ENCODE results near the gene FAM53A. TPM values are rescaled to one million over a fixed set of nuclear protein-coding genes. Genes with fewer than 3 reads are reported as not detected.

FAM53A gene
- total and polyA plus RNA-seq, 2 of the 13 experiments (the other 11 are each of a cell fraction or from before 2014, with no cell fraction given) = 0.48 to 1.1 TPM

GRCh38 chr4:1723131-1723801 is 39.2 kb upstream of the FAM53A start:
- Histone ChIP-seq H3K36me3 (replicated peaks in 1 of 2; ENCODE audit: control insufficient read depth in 1 of 2, insufficient read depth in 2 of 2, low read length in 2 of 2) (peaks cover 8 to 39% of the 10 kb centered on the region in 2 experiments; a peak in 4 of 5 replicates), H3K27ac (ENCODE audit: extremely low read length, insufficient read depth, low read length) (no peak overlapping the region), H3K27me3 (ENCODE audit: control insufficient read depth in 1 of 2, insufficient read depth in 2 of 2, low read length in 2 of 2) (no peaks in the 10 kb centered on the region), H3K4me2 (ENCODE audit: low read depth, low read length) (peak overlapping the region; percentile 94), H3K9ac (ENCODE audit: insufficient read depth, low read depth, low read length) (peak overlapping the region; percentile 80), H3K4me3 (replicated peaks in 1 of 3; ENCODE audit: insufficient read depth in 1 of 3, low read depth in 2 of 3, low read length in 3 of 3) (peak overlapping the region; percentile 86 to 94 (median 92); a peak in 4 of 6 replicates), H3K9me3 (ENCODE audit: low read length) (no peaks in the 10 kb centered on the region), H3K4me1 (ENCODE audit: insufficient read depth, low read length) (peaks cover 45% of the 10 kb centered on the region), H2AFZ (ENCODE audit: low read length) (no peak overlapping the region), H4K20me1 (ENCODE audit: insufficient read depth, low read length) (peaks cover 3% of the 10 kb centered on the region; the same call in 1 of the 2 replicates), H3K79me2 (ENCODE audit: insufficient read depth, low read length) (peaks cover 33% of the 10 kb centered on the region)
- ATAC-seq (no peak), DNase-seq (ENCODE audit: low spot score) (no peak), FAIRE-seq (no peak)
- CTCF ChIA-PET (ENCODE audit: low intra/inter-chr PET ratio, low total read pairs) = interaction anchor here (0.9 kb wide), 1 partner anchor 30 kb away, joined by 3 read pairs; no protein-coding TSS in a partner anchor
- POLR2A ChIA-PET = interaction anchor here (0.7 to 3.3 kb wide), 2 partner anchors 11 to 30 kb away, joined by 3 to 31 read pairs; partner anchors contain the start of gene SLBP
- intact Hi-C loops (cut with micrococcal nuclease; ENCODE audit: unreplicated experiment) = no loop called here
- WGBS (ENCODE audit: low lambda C conversion rate) = 87% methylated on average over 12 of the region's 12 CpGs
- BruUV-seq (replicated peaks) = TSS peak; percentile 41
- no peak for TF ChIP-seq ZNF652 (CRISPR knock-in tag; IDR thresholded peaks at IDR 0.05; ENCODE audit: borderline replicate concordance, low read depth)
- TF ChIP-seq HNF4G (IDR thresholded peaks at IDR 0.05; ENCODE audit: borderline replicate concordance, low read depth, low read length) = no peak
- no peak for TF ChIP-seq HNF4G (CRISPR knock-in tag; IDR thresholded peaks at IDR 0.05; ENCODE audit: borderline replicate concordance, low read depth)
- TF ChIP-seq ARHGAP35 (CRISPR knock-in tag; IDR thresholded peaks at IDR 0.05; ENCODE audit: borderline replicate concordance) = no peak
- TF ChIP-seq TFAP4 (IDR thresholded peaks at IDR 0.05; ENCODE audit: borderline replicate concordance, low read depth) = no peak
- no peak for TF ChIP-seq ZBTB4 (CRISPR knock-in tag; IDR thresholded peaks at IDR 0.05; ENCODE audit: borderline replicate concordance)
- TF ChIP-seq IRF1 (CRISPR knock-in tag; IDR thresholded peaks at IDR 0.05; ENCODE audit: low read depth) = no peak
- no peak for TF ChIP-seq WIZ (CRISPR knock-in tag; IDR thresholded peaks at IDR 0.05)
- TF ChIP-seq MYPOP (CRISPR knock-in tag; IDR thresholded peaks at IDR 0.05) = no peak
- no peak for TF ChIP-seq RFX1 (IDR thresholded peaks at IDR 0.05)
- no peak for TF ChIP-seq ZNF296 (CRISPR knock-in tag; conservative IDR thresholded peaks at IDR 0.05)
- no peak for TF ChIP-seq ZNF879 (CRISPR knock-in tag; IDR thresholded peaks at IDR 0.05)
- no peak for TF ChIP-seq AKAP8 (CRISPR knock-in tag; IDR thresholded peaks at IDR 0.05)
- TF ChIP-seq ZNF703 (CRISPR knock-in tag; IDR thresholded peaks at IDR 0.05; ENCODE audit: borderline replicate concordance) = no peak
- no peak for TF ChIP-seq FOXK2 (IDR thresholded peaks at IDR 0.05)
- TF ChIP-seq GATA4 (IDR thresholded peaks at IDR 0.05; ENCODE audit: borderline replicate concordance, low read depth) = no peak
- TF ChIP-seq PCBP2 (optimal IDR thresholded peaks at IDR 0.05; ENCODE audit: low read depth, low read length, poor library complexity, severe bottlenecking) = no peak
- in situ Hi-C loops (cut with HindIII; ENCODE audit: extremely low pct_ligation_motif_present, low pct_unique_long_range_greater_than_20kb) = no loop called here

Data from HepG2 (cell line).